ENCODE measurements around the gene SUSD1.
A peak's percentile ranks its signal among the peaks of the same experiment; 100 is the strongest.

SUSD1 gene

GRCh38 chr9:112110094-112110776 is 64.9 kb downstream of the SUSD1 start:
- H3K27me3 Mint-ChIP-seq = no peaks in the 10 kb centered on the region
- H3K27ac Mint-ChIP-seq = no peak overlapping the region
- peaks cover 24% of the 10 kb centered on the region for H3K4me1 Mint-ChIP-seq (ENCODE audit: low read depth)
- H3K36me3 Mint-ChIP-seq (ENCODE audit: low read depth) = peaks cover 4% of the 10 kb centered on the region
- no peaks in the 10 kb centered on the region for H3K9me3 Mint-ChIP-seq
- H3K4me3 Mint-ChIP-seq = no peak overlapping the region

DNA sequence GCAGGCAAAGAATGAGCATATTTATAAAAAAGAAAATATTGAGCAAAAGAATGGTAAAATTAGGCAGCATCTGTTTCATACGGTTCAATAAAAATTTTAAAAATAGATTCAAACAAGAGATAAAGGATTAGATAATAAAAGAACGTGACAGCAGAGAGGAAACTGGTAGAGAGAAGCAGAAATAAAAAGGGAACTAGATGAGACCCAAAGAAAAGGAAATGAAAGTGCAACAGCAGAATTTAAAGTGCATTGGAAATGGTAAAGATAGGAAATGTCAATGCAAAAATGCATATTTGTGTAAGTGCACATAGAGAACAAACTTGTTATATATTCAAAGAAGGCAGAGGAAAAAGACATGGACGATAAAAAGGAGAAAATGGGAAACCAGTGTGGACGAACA is 70.2 kb downstream of the SUSD1 start:
- Mint-ChIP-seq H3K4me3 (no peak overlapping the region), H3K4me1 (ENCODE audit: low read depth) (peaks cover 32% of the 10 kb centered on the region), H3K27me3 (no peaks in the 10 kb centered on the region), H3K27ac (no peak overlapping the region), H3K9me3 (no peaks in the 10 kb centered on the region), H3K36me3 (ENCODE audit: low read depth) (no peaks in the 10 kb centered on the region)

- H3K4me1 Mint-ChIP-seq (ENCODE audit: low read depth) = peaks cover 32% of the 10 kb centered on the region
These were observed 70.7 kb downstream of the SUSD1 start for GRCh38 chr9:112104401-112104800.

DNA sequence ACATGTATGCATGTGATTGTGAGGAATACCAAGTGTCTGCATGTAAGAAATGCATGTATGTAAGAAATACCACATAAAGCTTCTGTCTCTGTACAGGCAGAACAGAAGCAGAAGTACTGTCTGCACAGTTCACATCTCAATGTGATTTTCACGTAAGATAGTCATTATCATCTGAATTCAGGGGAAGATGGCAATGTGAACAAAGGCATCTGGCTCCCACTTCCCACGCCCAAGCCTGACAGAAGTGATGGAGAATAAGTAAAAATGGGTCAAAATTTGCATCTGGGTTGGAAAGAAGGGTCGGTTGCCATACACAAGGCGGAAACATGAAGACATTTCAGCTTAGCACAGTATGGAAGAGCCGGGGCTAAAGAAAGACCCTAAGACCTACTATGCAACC is 71.7 kb downstream of the SUSD1 start:
- no peak overlapping the region for H3K27ac Mint-ChIP-seq
- H3K36me3 Mint-ChIP-seq (ENCODE audit: low read depth) = no peaks in the 10 kb centered on the region
- H3K4me1 Mint-ChIP-seq (ENCODE audit: low read depth) = peaks cover 32% of the 10 kb centered on the region
- H3K4me3 Mint-ChIP-seq = no peak overlapping the region
- no peaks in the 10 kb centered on the region for H3K27me3 Mint-ChIP-seq
- H3K9me3 Mint-ChIP-seq = no peaks in the 10 kb centered on the region

More at GRCh38 chr9:112104401-112104800, 70.7 kb downstream of the SUSD1 start:
- Mint-ChIP-seq H3K4me3 (no peak overlapping the region), H3K36me3 (ENCODE audit: low read depth) (no peaks in the 10 kb centered on the region), H3K27me3 (no peaks in the 10 kb centered on the region), H3K27ac (no peak overlapping the region), H3K9me3 (no peaks in the 10 kb centered on the region)

DNA sequence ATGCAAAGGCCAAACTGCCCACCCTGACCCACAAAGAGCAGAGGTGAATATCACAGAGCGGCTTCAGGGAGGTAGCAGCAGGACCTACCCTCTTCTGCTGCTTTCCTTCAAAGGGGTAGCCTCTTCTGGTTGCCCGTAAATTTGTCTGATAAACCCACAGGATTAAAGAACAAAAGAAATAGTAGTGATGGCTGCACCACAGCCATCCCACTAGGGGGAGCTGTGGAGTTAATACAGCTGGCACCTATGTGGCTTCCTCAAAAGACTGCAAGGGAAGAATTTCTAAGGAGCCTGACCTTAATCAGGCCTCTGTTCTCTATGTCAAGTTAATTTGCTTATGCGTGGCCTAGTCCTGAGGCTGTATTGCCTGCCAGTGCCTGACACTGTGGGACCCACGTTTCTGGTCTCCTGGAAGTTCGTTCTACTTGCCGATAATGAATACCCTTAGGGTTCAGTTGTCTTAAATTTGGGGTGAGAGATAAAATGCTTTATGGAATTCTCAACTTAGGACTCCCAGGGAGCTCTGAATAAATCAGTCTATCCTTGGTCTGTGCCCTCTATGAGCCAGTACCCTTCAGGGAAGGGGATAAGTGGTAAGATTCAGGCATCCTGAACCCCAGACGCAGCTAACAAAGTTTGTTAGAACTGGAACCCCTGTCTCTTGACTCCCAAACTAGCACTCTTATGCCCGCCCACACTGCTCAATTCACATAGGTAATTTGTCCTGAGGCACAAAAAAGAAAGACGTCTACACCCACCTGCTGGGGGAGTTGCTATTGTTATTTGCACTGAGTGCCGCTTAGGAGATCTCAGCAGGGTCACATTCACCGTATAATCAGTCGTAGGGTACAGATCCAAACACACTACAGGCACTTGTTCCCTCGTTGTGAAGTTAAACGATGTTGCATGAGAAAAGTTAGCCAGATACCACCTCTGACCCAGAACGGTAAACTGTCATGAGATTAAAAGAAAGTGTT is 77.1 kb downstream of the SUSD1 start:
- peaks cover 37% of the 10 kb centered on the region for H3K4me1 Mint-ChIP-seq (ENCODE audit: low read depth)
- H3K4me3 Mint-ChIP-seq = no peak overlapping the region
- H3K27ac Mint-ChIP-seq = no peak overlapping the region

GRCh38 chr9:112094948-112095681 is 80.0 kb downstream of the SUSD1 start:
- H3K36me3 Mint-ChIP-seq (ENCODE audit: low read depth) = no peaks in the 10 kb centered on the region
- no peaks in the 10 kb centered on the region for H3K27me3 Mint-ChIP-seq
- no peaks in the 10 kb centered on the region for H3K9me3 Mint-ChIP-seq
- no peak overlapping the region for H3K4me3 Mint-ChIP-seq
- peaks cover 36% of the 10 kb centered on the region for H3K4me1 Mint-ChIP-seq (ENCODE audit: low read depth)
- peak overlapping the region; percentile 13 for H3K27ac Mint-ChIP-seq

More for the DNA sequence above, 77.1 kb downstream of the SUSD1 start:
- H3K27me3 Mint-ChIP-seq = no peaks in the 10 kb centered on the region
- no peaks in the 10 kb centered on the region for H3K9me3 Mint-ChIP-seq
- H3K36me3 Mint-ChIP-seq (ENCODE audit: low read depth) = no peaks in the 10 kb centered on the region

DNA sequence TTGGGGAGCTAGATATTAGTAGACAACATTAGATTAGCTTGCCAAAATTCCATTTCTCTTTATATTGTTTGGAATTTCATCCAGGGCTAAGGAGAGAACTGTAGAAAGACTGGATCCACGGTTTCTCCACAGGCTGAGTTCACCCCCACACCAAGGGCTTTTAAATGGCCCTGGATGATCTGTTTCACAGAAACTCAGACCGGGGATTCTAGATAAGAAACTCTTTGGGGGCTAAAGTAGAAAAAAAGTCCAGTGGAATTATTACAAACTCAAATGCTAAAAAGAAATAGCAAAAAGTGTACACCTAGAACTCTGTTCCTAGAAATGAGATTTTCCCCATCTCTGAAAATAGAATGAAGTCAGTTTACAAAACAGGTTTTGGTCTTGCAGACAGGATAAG is 80.9 kb downstream of the SUSD1 start:
- no peak overlapping the region for H3K27ac Mint-ChIP-seq
- H3K36me3 Mint-ChIP-seq (ENCODE audit: low read depth) = no peaks in the 10 kb centered on the region

DNA sequence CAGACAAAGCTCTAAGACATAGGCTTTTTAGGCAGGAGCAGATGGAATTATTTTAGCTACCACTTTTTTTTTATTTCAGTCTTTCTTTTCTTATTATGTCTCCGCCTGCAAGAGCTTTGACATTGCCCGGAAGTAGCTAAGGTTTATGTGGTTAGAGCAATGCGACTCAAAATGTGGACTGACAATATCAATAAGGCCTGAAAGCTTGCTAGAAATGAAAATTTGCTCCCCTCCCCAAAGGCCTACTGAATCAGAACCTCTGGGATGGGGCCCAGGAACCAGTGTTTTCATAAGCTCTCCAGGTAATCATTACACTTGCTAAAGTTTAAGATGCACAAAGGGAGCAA is 81.3 kb downstream of the SUSD1 start:
- no peak overlapping the region for H3K4me3 Mint-ChIP-seq
- no peaks in the 10 kb centered on the region for H3K27me3 Mint-ChIP-seq
- peaks cover 36% of the 10 kb centered on the region for H3K4me1 Mint-ChIP-seq (ENCODE audit: low read depth)
- H3K27ac Mint-ChIP-seq = no peak overlapping the region
- H3K9me3 Mint-ChIP-seq = no peaks in the 10 kb centered on the region
- no peaks in the 10 kb centered on the region for H3K36me3 Mint-ChIP-seq (ENCODE audit: low read depth)

More for the DNA sequence above, 80.9 kb downstream of the SUSD1 start:
- Mint-ChIP-seq H3K4me1 (ENCODE audit: low read depth) (peaks cover 36% of the 10 kb centered on the region), H3K27me3 (no peaks in the 10 kb centered on the region), H3K4me3 (no peak overlapping the region), H3K9me3 (no peaks in the 10 kb centered on the region)

DNA sequence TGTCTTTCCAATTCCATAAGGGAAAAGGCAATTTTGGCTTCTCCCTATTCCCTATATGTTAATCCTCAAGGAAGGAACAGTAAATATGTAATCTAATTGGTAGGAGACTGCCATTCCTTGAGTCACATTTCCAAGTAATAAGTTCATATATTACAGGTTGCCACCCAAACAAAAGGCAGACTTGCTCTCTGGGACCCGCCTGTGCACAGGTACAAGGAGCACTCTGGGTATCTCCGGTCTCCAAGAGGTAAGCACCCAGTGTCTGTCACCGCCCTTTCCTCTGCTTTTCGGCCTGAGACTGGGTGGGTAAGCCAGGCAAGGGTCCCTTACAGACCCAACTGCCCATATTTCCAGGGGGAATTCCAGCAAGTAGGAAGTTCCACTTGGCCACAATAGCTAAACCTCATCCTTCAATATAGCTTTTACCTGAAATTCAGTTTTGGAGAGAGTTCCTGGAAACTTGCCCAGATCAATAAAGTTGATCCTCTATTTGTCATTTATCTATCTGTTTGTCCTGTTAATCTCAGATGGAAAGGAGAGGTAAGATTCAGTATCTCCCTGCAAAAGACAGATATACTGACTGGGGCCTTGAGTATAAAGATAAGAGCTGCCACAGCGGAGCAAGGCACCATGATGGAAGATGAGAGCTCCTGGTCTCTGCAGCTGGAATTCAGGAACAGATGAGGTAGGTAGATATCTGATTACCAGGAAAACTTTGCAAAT is 81.8 kb downstream of the SUSD1 start:
- no peaks in the 10 kb centered on the region for H3K9me3 Mint-ChIP-seq

DNA sequence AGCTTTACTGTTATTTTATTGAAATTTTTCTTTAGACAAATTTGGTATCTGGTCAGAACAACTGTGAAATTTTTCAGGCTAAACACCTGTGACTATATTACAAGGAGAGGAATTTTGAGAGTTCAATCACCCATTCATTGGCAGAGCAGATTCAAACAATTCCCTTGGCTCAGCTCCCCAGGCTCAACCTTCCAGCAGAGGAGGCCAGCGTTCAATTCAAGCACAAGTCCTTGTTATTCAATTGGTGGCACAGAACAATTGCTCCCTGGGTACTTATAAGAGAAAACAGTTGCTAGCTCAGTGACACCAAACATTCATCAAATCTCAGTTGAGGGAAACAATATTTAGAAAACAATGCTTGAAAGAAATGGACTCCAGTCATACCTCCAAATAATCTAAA is 83.3 kb downstream of the SUSD1 start:
- no peaks in the 10 kb centered on the region for H3K27me3 Mint-ChIP-seq
- H3K4me3 Mint-ChIP-seq = no peak overlapping the region
- H3K9me3 Mint-ChIP-seq = no peaks in the 10 kb centered on the region
- no peak overlapping the region for H3K27ac Mint-ChIP-seq
- H3K4me1 Mint-ChIP-seq (ENCODE audit: low read depth) = peaks cover 27% of the 10 kb centered on the region
- H3K36me3 Mint-ChIP-seq (ENCODE audit: low read depth) = no peaks in the 10 kb centered on the region

More for the DNA sequence above, 81.8 kb downstream of the SUSD1 start:
- H3K4me1 Mint-ChIP-seq (ENCODE audit: low read depth) = peaks cover 34% of the 10 kb centered on the region
- no peaks in the 10 kb centered on the region for H3K27me3 Mint-ChIP-seq
- H3K36me3 Mint-ChIP-seq (ENCODE audit: low read depth) = no peaks in the 10 kb centered on the region
- H3K4me3 Mint-ChIP-seq = no peak overlapping the region
- H3K27ac Mint-ChIP-seq = no peak overlapping the region

DNA sequence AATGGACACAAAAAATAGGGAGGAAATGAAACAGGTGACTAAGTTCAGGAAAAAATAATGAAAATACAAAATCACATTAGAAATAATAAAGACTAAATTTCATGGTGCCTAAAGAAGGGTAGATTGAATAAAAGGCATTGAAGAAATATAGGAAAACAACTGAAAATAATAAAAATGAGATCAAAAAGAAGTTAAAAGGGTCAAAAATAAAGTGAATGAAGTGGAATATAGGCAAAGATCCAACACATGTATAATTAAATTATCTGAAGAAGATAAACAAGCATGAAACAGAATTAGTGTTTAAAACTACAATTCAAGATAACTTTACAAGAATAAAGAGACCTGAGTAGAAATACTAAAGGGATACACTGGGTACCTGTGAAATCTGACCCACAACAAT is 87.6 kb downstream of the SUSD1 start:
- no peaks in the 10 kb centered on the region for H3K9me3 Mint-ChIP-seq
- no peak overlapping the region for H3K4me3 Mint-ChIP-seq
- H3K4me1 Mint-ChIP-seq (ENCODE audit: low read depth) = no peaks in the 10 kb centered on the region
- no peak overlapping the region for H3K27ac Mint-ChIP-seq
- no peaks in the 10 kb centered on the region for H3K36me3 Mint-ChIP-seq (ENCODE audit: low read depth)
- H3K27me3 Mint-ChIP-seq = no peaks in the 10 kb centered on the region

DNA sequence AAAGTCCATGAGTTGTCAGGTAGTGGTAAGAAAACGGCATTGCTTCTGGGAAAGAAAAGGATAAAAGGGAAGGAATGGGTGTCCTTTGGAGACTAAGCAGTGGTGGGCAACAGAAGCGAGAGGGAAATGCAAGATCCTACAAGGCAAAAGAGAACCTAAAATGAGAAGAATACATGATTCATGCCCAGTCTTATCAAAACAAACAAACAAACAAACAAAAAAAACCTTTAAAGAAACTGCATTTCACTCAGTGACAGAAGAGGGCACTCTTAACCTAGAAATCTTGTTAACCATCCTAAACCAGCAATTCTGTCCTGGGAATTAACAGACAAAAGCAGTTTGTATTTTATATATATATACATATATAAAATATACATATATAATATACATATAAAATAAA is 88.5 kb downstream of the SUSD1 start:
- H3K27me3 Mint-ChIP-seq = no peaks in the 10 kb centered on the region
- H3K9me3 Mint-ChIP-seq = no peaks in the 10 kb centered on the region
- H3K4me3 Mint-ChIP-seq = no peak overlapping the region
- no peak overlapping the region for H3K27ac Mint-ChIP-seq
- H3K36me3 Mint-ChIP-seq (ENCODE audit: low read depth) = peaks cover 6% of the 10 kb centered on the region
- no peaks in the 10 kb centered on the region for H3K4me1 Mint-ChIP-seq (ENCODE audit: low read depth)

- H3K27me3 Mint-ChIP-seq = no peaks in the 10 kb centered on the region
- H3K27ac Mint-ChIP-seq = no peak overlapping the region
- no peak overlapping the region for H3K4me3 Mint-ChIP-seq
- no peaks in the 10 kb centered on the region for H3K4me1 Mint-ChIP-seq (ENCODE audit: low read depth)
- no peaks in the 10 kb centered on the region for H3K9me3 Mint-ChIP-seq
- peaks cover 12% of the 10 kb centered on the region for H3K36me3 Mint-ChIP-seq (ENCODE audit: low read depth)
These were observed 90.2 kb downstream of the SUSD1 start for GRCh38 chr9:112084907-112085306.

GRCh38 chr9:112084334-112084733 is 90.8 kb downstream of the SUSD1 start:
- H3K4me3 Mint-ChIP-seq = no peak overlapping the region
- peaks cover 12% of the 10 kb centered on the region for H3K36me3 Mint-ChIP-seq (ENCODE audit: low read depth)
- no peaks in the 10 kb centered on the region for H3K4me1 Mint-ChIP-seq (ENCODE audit: low read depth)
- H3K9me3 Mint-ChIP-seq = no peaks in the 10 kb centered on the region
- no peak overlapping the region for H3K27ac Mint-ChIP-seq
- no peaks in the 10 kb centered on the region for H3K27me3 Mint-ChIP-seq
